22Rv1 (cell line): ENCODE measurements around the gene LHX1.

Experiments used
- ZFX ChIP-seq: fragments of 450-650 bp; IDR thresholded peaks from 2 replicates; pipeline ENCODE4 v1.6.1; 2017; ENCODE audit warnings: antibody characterized with exemption, borderline replicate concordance
- TF ChIP-seq, protein P1 (sequence below): fragments of 450-650 bp; IDR thresholded peaks from 2 replicates; pipeline ENCODE4 v1.5.1; 2017; ENCODE audit warnings: mild to moderate bottlenecking

DNA sequence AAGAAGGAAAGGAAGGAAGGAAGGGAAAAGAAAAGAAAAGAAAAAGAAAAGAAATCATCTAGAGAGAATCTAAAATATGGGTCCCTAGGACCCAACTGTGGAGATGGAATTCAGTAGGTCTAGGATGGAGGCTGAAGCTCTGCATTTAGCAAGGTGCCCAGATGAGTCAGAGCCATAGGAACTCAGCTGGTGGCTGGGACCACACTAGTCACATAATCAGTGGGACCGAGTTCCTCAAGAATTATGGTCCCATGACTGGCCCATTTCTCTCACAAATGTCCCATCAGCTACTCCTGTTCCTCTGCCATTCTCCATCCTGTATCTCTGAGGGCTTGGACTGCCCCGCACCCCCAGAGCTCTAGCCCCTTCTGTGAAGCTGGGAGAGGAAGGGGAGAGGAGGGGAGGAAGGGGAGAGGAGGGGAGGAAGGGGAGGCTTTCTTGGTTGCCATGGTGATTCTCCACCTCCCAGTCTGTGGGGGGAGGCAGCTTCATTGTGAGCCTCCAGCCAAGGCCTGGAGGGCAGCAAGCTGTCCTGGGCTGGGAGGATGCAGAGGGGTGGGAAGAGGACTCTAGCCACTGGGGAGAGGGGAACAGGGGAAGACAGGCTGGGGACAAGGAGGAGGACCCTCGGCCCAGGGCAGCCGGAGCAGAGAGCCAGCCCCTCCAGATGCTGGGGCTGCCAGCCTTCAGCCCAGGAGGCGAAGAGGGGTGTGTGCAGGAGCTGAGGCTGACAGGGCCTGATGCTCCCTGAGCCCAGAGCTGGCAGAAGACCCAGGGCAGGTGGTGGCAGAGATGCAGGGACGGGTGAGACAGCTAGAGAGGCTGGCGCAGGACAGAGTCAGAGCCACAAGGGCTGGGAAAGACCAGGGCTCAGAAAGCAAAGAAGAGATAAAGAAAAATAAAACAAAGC, 37.8 kb upstream of the LHX1 start:
- TF ChIP-seq, protein P1, sequence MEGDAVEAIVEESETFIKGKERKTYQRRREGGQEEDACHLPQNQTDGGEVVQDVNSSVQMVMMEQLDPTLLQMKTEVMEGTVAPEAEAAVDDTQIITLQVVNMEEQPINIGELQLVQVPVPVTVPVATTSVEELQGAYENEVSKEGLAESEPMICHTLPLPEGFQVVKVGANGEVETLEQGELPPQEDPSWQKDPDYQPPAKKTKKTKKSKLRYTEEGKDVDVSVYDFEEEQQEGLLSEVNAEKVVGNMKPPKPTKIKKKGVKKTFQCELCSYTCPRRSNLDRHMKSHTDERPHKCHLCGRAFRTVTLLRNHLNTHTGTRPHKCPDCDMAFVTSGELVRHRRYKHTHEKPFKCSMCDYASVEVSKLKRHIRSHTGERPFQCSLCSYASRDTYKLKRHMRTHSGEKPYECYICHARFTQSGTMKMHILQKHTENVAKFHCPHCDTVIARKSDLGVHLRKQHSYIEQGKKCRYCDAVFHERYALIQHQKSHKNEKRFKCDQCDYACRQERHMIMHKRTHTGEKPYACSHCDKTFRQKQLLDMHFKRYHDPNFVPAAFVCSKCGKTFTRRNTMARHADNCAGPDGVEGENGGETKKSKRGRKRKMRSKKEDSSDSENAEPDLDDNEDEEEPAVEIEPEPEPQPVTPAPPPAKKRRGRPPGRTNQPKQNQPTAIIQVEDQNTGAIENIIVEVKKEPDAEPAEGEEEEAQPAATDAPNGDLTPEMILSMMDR, result no peak
- no peak for TF ChIP-seq ZFX
